ENCODE results near the gene KAT2A. TPM values are rescaled to one million over a fixed set of nuclear protein-coding genes. Genes with fewer than 3 reads are reported as not detected.

Gene KAT2A
- total RNA-seq, 1 donor from 2014 or later, result 26.2 TPM

- no peak for DNase-seq (ENCODE audit: extremely low read depth, low read depth, low spot score)
These were observed 4.3 kb downstream of the KAT2A start for GRCh38 chr17:42116705-42117396.

GRCh38 chr17:42114118-42114517 lies 7.0 kb downstream of the KAT2A start:
- DNase-seq (ENCODE audit: extremely low read depth, low read depth, low spot score), result no peak

- DNase-seq (ENCODE audit: extremely low read depth, low read depth, low spot score), result no peak
These were observed 7.7 kb downstream of the KAT2A start for GRCh38 chr17:42113293-42114069.

- no peak for DNase-seq (ENCODE audit: extremely low read depth, low read depth, low spot score)
These were observed 8.5 kb downstream of the KAT2A start, which contains the start of gene DHX58 for GRCh38 chr17:42112552-42113176. DHX58 (minus strand) TSS chr17:42112714; CDS start chr17:42111892, 822 bp downstream.

- no peak for DNase-seq (ENCODE audit: extremely low read depth, low read depth, low spot score)
These were observed 9.2 kb downstream of the KAT2A start for GRCh38 chr17:42111871-42112551.

GRCh38 chr17:42111265-42111636 lies 9.9 kb downstream of the KAT2A start:
- DNase-seq (ENCODE audit: extremely low read depth, low read depth, low spot score), result no peak

- no peak for DNase-seq (ENCODE audit: extremely low read depth, low read depth, low spot score)
These were observed 10.6 kb downstream of the KAT2A start for GRCh38 chr17:42110301-42111264.

GRCh38 chr17:42109086-42109485 lies 12.1 kb downstream of the KAT2A start:
- no peak for DNase-seq (ENCODE audit: extremely low read depth, low read depth, low spot score)

GRCh38 chr17:42107597-42108576 lies 13.3 kb downstream of the KAT2A start:
- DNase-seq (ENCODE audit: extremely low read depth, low read depth, low spot score), result no peak

- no peak for DNase-seq (ENCODE audit: extremely low read depth, low read depth, low spot score)
These were observed 14.0 kb downstream of the KAT2A start for GRCh38 chr17:42107124-42107523.

GRCh38 chr17:42106009-42106408 lies 15.2 kb downstream of the KAT2A start:
- DNase-seq (ENCODE audit: extremely low read depth, low read depth, low spot score), result no peak

- DNase-seq (ENCODE audit: extremely low read depth, low read depth, low spot score), result no peak
These were observed 16.9 kb downstream of the KAT2A start for GRCh38 chr17:42104264-42104663.

- no peak for DNase-seq (ENCODE audit: extremely low read depth, low read depth, low spot score)
These were observed 17.8 kb downstream of the KAT2A start for GRCh38 chr17:42103221-42103954.

GRCh38 chr17:42101513-42102292 lies 19.5 kb downstream of the KAT2A start:
- no peak for DNase-seq (ENCODE audit: extremely low read depth, low read depth, low spot score)

GRCh38 chr17:42098730-42099399 lies 22.3 kb downstream of the KAT2A start:
- DNase-seq (ENCODE audit: extremely low read depth, low read depth, low spot score), result no peak

- DNase-seq (ENCODE audit: extremely low read depth, low read depth, low spot score), result no peak
These were observed 23.2 kb downstream of the KAT2A start, which contains the start of gene ZNF385C for GRCh38 chr17:42097691-42098631. ZNF385C (minus strand) TSS chr17:42098473; CDS start chr17:42063056, 35,417 bp downstream.
